GM23248 (cell line): Measurements from ENCODE around the gene IL21R. TPM values are rescaled to one million over a fixed set of nuclear protein-coding genes. Genes with fewer than 3 reads are reported as not detected.
A peak's percentile ranks its signal among the peaks of the same experiment; 100 is the strongest.

Experiments used
- DNase-seq: peaks from one replicate; pipeline ENCODE4 v3.0.0-alpha.2; 2015
- H2AFZ ChIP-seq: fragments of 200-600 bp; sonication (generic); 2 replicates; pipeline ENCODE4 v1.6.1; 2016; ENCODE audit warnings: antibody characterized with exemption
- H3F3A ChIP-seq: fragments of 200-600 bp; sonication (generic); 2 replicates; pipeline ENCODE4 v1.6.1; 2016; ENCODE audit warnings: mild to moderate bottlenecking, antibody characterized with exemption, mixed run types; ENCODE audit not compliant: insufficient read depth
- H3K27ac ChIP-seq: fragments of 200-600 bp; sonication (generic); 2 replicates; pipeline ENCODE4 v1.5.1; 2016; ENCODE audit warnings: mild to moderate bottlenecking
- H3K27me3 ChIP-seq: fragments of 200-600 bp; sonication (generic); replicated peaks from 2 replicates; pipeline ENCODE4 v1.6.1; 2016; ENCODE audit warnings: mild to moderate bottlenecking; ENCODE audit not compliant: insufficient read depth
- H3K36me3 ChIP-seq: fragments of 200-600 bp; sonication (generic); 2 replicates; pipeline ENCODE4 v1.6.1; 2016; ENCODE audit warnings: low read depth, mild to moderate bottlenecking
- H3K4me1 ChIP-seq: fragments of 200-600 bp; sonication (generic); 2 replicates; pipeline ENCODE4 v1.6.1; 2016; ENCODE audit warnings: mild to moderate bottlenecking; ENCODE audit not compliant: insufficient read depth
- H3K4me2 ChIP-seq: fragments of 200-600 bp; sonication (generic); one replicate; pipeline ENCODE4 v1.6.1; 2016; ENCODE audit warnings: mild to moderate bottlenecking; ENCODE audit not compliant: unreplicated experiment
- H3K4me3 ChIP-seq: fragments of 200-600 bp; sonication (generic); 2 replicates; pipeline ENCODE4 v1.5.1; 2016; ENCODE audit warnings: mild to moderate bottlenecking
- H3K79me2 ChIP-seq: fragments of 200-600 bp; sonication (generic); 2 replicates; pipeline ENCODE4 v1.6.1; 2016; ENCODE audit warnings: mild to moderate bottlenecking; ENCODE audit not compliant: insufficient read depth
- H3K9ac ChIP-seq: fragments of 200-600 bp; sonication (generic); 2 replicates; pipeline ENCODE4 v1.6.1; 2016; ENCODE audit warnings: mild to moderate bottlenecking
- H3K9me2 ChIP-seq: fragments of 200-600 bp; sonication (generic); 2 replicates; pipeline ENCODE4 v1.6.1; 2016; ENCODE audit warnings: mixed run types, mild to moderate bottlenecking, moderate library complexity; ENCODE audit not compliant: insufficient read depth
- H3K9me3 ChIP-seq: fragments of 200-600 bp; sonication (generic); one replicate; pipeline ENCODE4 v1.6.1; 2017; ENCODE audit warnings: low read depth
- H4K20me1 ChIP-seq: fragments of 200-600 bp; sonication (generic); 2 replicates; pipeline ENCODE4 v1.6.0; 2016; ENCODE audit not compliant: insufficient read depth
- EZH2 ChIP-seq: fragments of 200-600 bp; sonication (generic); IDR thresholded peaks from 2 replicates; pipeline ENCODE4 v1.6.1; 2018; ENCODE audit warnings: antibody characterized with exemption, mild to moderate bottlenecking; ENCODE audit not compliant: insufficient read depth, poor library complexity, severe bottlenecking
- EZH2phosphoT487 ChIP-seq: fragments of 200-600 bp; sonication (generic); IDR thresholded peaks from 2 replicates; pipeline ENCODE4 v1.6.1; 2018; ENCODE audit warnings: antibody characterized with exemption, moderate library complexity, mild to moderate bottlenecking, low read depth; ENCODE audit not compliant: insufficient read depth
- WGBS, 2 experiments: methylation state at CpG; one replicate each; pipeline ENCODE4 v1.1.6; 2015 to 2017; ENCODE audit warnings: low lambda C conversion rate in 2 of 2, low coverage in 1 of 2; ENCODE audit errors: missing lambda C conversion rate in 2 of 2; 5-methylcytosine and 5-hydroxymethylcytosine counted together
- in situ Hi-C: fragments of 300-500 bp; cut with MboI; formaldehyde crosslinking; loops from 2 replicates; pipeline ENCODE4 v1.15.0; 2020
- polyA plus RNA-seq: library from polyadenylated mRNA; unstranded; fragments of >200 nt; fragmentation: Nextera tagmentation; extraction: Ambion mirVana; gene quantifications from 2 replicates; pipeline ENCODE4 v1.2.1, GENCODE V29; 2016
- total RNA-seq: library from RNA; depleted of rRNA; stranded (reverse); fragments of >200 nt; shearing (Covaris generic); gene quantifications from 2 replicates; pipeline ENCODE4 v1.2.3, GENCODE V29; 2014

The IL21R gene
- total and polyA plus RNA-seq, 2 experiments from 2014 or later: 1.2 to 1.5 TPM

DNA sequence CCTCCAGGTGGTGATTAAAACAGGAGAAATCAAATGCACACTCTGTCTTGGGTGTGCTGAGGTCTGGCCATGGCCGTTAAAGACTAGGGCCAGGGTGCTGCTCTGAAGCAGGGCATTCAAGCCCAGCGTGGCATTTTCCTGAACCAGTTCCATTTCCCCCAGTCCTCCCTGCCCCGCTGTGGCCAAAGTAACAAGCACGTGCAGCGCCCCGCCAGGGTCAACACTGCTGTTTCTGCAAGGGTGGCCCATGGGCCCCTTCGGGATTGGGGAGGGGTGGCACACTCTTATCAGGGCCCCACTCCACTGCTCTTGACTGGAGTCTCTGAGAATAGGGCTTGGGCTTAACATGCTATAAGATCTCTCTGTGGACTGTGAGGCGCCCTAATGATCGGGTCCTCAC is 72.9 kb downstream of the IL21R start:
- Histone ChIP-seq H4K20me1 (no peaks in the 10 kb centered on the region), H3F3A (peaks cover 21% of the 10 kb centered on the region), H3K4me3 (no peak overlapping the region), H3K4me2 (no peak overlapping the region), H3K79me2 (no peaks in the 10 kb centered on the region), H3K27ac (no peak overlapping the region), H2AFZ (no peak overlapping the region), H3K9me3 (no peaks in the 10 kb centered on the region), H3K27me3 (no peaks in the 10 kb centered on the region), H3K4me1 (peaks cover 21% of the 10 kb centered on the region), H3K9ac (no peak overlapping the region), H3K9me2 (no peaks in the 10 kb centered on the region), H3K36me3 (peaks cover 50% of the 10 kb centered on the region)
- 85 to 94% methylated on average over 7 to 9 of the region's 9 CpGs for WGBS, 2 experiments
- TF ChIP-seq EZH2 (no peak), EZH2phosphoT487 (no peak)
- in situ Hi-C loops: no loop called here
- no peak for DNase-seq

DNA sequence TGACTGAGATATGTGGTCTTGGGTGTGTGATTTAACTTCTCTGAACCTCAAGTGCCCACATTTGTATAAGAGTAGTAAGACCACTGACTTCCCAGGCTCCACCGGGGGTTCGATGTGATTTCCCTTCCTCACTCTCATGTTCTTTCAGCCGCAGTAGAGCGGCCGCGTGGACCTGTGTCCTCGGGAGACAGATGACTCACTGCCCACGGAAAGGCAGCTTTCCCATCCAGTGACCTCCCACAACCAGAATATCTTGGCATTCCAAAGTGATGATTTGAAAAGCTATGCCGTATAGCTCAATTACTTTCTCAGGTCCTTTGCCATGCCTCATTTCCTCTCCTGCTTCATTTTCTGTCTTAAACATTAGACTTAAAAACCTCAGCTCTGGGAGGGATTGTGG is 73.6 kb downstream of the IL21R start:
- WGBS, 2 experiments: 32 to 36% methylated on average over 9 of the region's 9 CpGs
- peaks cover 20% of the 10 kb centered on the region for H3K4me1 ChIP-seq
- H3K4me3 ChIP-seq: no peak overlapping the region
- in situ Hi-C loops: no loop called here
- no peaks in the 10 kb centered on the region for H3K27me3 ChIP-seq
- peak overlapping the region; percentile 48 for H3K9ac ChIP-seq
- TF ChIP-seq EZH2phosphoT487 (no peak), EZH2 (no peak)
- H3K9me2 ChIP-seq: no peaks in the 10 kb centered on the region
- H3F3A ChIP-seq: peaks cover 21% of the 10 kb centered on the region
- H3K9me3 ChIP-seq: no peaks in the 10 kb centered on the region
- H2AFZ ChIP-seq: no peak overlapping the region
- H4K20me1 ChIP-seq: no peaks in the 10 kb centered on the region
- DNase-seq: peak; percentile 87
- H3K27ac ChIP-seq: peak overlapping the region; percentile 73
- peaks cover 45% of the 10 kb centered on the region for H3K36me3 ChIP-seq
- no peaks in the 10 kb centered on the region for H3K79me2 ChIP-seq
- peak overlapping the region; percentile 27 for H3K4me2 ChIP-seq

DNA sequence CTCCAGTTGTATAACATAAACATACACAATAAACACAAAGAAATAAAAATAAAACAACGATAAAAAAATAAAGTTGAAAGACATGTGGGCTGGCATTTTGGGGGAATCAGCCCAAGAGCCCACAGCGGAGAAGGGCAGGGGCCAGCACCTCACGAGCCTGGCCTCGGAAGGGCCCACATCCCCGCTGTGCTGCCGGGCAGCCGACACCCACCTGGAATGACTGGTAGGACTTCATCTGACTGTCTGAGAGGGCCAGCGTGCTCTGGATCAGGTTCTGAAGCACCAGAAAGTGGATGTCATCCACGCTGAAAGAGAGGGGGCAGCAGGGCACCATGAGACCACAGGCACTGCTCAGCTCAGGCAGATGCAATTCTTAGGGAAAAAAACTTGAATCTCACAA is 74.3 kb downstream of the IL21R start:
- Histone ChIP-seq H3K27me3 (no peaks in the 10 kb centered on the region), H3K36me3 (peaks cover 40% of the 10 kb centered on the region), H3K9ac (peak overlapping the region; percentile 48), H3K4me1 (peaks cover 16% of the 10 kb centered on the region), H3K9me2 (no peaks in the 10 kb centered on the region), H4K20me1 (no peaks in the 10 kb centered on the region), H3K4me3 (no peak overlapping the region), H3F3A (peaks cover 21% of the 10 kb centered on the region), H3K4me2 (peak overlapping the region; percentile 27), H3K79me2 (no peaks in the 10 kb centered on the region), H3K9me3 (no peaks in the 10 kb centered on the region), H3K27ac (peak overlapping the region; percentile 73), H2AFZ (no peak overlapping the region)
- TF ChIP-seq EZH2phosphoT487 (no peak), EZH2 (no peak)
- WGBS, 2 experiments: 89 to 92% methylated on average over 9 of the region's 9 CpGs
- DNase-seq: no peak
- in situ Hi-C loops: no loop called here

DNA sequence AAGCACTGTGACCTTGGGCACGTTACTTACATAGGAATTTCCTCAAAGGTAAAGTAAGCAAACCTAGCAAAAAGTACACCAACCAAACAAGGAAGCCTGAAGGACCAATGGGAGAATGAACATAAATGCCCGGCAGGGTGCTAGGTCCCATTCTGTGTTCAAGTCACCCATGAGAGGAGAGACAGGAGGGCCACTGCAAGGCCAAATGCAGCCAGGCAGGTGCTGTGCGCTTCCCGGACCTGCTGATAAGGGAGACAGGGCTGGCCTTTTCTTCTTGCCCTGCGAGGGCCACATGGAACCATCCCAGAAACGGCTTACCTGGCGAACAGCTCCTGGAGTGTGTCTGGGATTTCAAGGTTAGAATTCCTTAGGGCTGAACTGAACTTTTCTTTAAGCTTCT is 78.8 kb downstream of the IL21R start:
- no peak overlapping the region for H2AFZ ChIP-seq
- H3F3A ChIP-seq: peaks cover 20% of the 10 kb centered on the region
- no peak overlapping the region for H3K27ac ChIP-seq
- 99% methylated on average over 7 of the region's 7 CpGs for WGBS, 2 experiments
- H3K27me3 ChIP-seq: no peaks in the 10 kb centered on the region
- no peaks in the 10 kb centered on the region for H3K9me3 ChIP-seq
- H3K9ac ChIP-seq: no peak overlapping the region
- in situ Hi-C loops: no loop called here
- H3K79me2 ChIP-seq: no peaks in the 10 kb centered on the region
- H3K36me3 ChIP-seq: peaks cover 51% of the 10 kb centered on the region
- peaks cover 11% of the 10 kb centered on the region for H3K4me1 ChIP-seq
- no peak overlapping the region for H3K4me3 ChIP-seq
- no peak for TF ChIP-seq EZH2phosphoT487
- no peak for TF ChIP-seq EZH2
- H3K9me2 ChIP-seq: no peaks in the 10 kb centered on the region
- no peaks in the 10 kb centered on the region for H4K20me1 ChIP-seq
- DNase-seq: no peak
- H3K4me2 ChIP-seq: no peak overlapping the region

DNA sequence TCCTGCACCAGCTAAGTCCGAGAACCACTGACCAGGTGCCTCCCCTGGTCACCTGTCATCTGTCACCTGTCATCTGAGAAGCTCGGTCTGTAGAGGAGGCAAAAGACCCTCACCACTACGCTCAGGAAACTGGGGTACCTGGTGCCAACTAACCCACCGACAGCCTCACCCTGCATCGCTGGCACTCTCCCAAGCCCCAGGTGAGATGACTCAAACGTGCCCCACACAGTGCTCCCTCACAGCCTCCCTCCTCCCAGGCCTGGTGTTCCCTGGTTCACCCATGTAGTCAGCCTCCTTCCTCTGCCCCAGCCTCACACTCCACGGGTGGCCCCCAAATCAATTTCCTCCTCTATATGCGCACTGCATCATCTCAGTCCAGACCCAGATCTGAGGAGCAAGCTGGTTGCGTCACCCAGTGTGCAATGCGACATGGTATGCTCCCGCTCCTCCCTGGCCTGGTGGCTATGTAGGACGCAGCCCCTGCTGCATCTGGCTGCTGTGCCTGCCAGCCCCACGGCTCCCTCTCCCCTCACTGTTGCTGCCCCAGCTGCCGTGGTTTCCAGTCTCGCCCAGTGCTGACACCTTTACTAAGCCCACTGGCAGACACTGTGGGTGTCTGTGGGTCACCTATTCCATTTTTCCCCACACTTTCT is 79.4 kb downstream of the IL21R start:
- no peaks in the 10 kb centered on the region for H3K27me3 ChIP-seq
- peaks cover 4% of the 10 kb centered on the region for H3K4me1 ChIP-seq
- DNase-seq: no peak
- H3K4me2 ChIP-seq: no peak overlapping the region
- H3F3A ChIP-seq: peaks cover 14% of the 10 kb centered on the region
- no peaks in the 10 kb centered on the region for H3K9me3 ChIP-seq
- WGBS, 2 experiments: 97% methylated on average over 15 of the region's 15 CpGs
- no peaks in the 10 kb centered on the region for H4K20me1 ChIP-seq
- no peak overlapping the region for H3K4me3 ChIP-seq
- H3K9me2 ChIP-seq: no peaks in the 10 kb centered on the region
- H3K27ac ChIP-seq: no peak overlapping the region
- TF ChIP-seq EZH2phosphoT487 (no peak), EZH2 (no peak)
- no peaks in the 10 kb centered on the region for H3K79me2 ChIP-seq
- no peak overlapping the region for H2AFZ ChIP-seq
- in situ Hi-C loops: no loop called here
- peaks cover 48% of the 10 kb centered on the region for H3K36me3 ChIP-seq
- no peak overlapping the region for H3K9ac ChIP-seq
